A549 (cell line): ENCODE measurements around the gene SYK. TPM values are rescaled to one million over a fixed set of nuclear protein-coding genes. Genes with fewer than 3 reads are reported as not detected.
A peak's percentile ranks its signal among the peaks of the same experiment; 100 is the strongest.

Source experiments
- ATAC-seq, 2 experiments: fragments of 200-7000 bp in 1 of 2; fragments of >200 bp in 1 of 2; cut with Nextera tagmentation in 1 of 2; cut with Tn5 transposase in 1 of 2; 3 replicates each; pipeline versions ENCODE4 v1.8.0 to v1.9.1; 2018 to 2020; ENCODE audit warnings: mild to moderate bottlenecking in 1 of 2, moderate library complexity in 1 of 2
- CTCF ChIA-PET: fragments of 300-600 bp; sonication (Branson Sonifier 250); formaldehyde crosslinking; extraction: SDS; loops from one replicate; lab custom pipeline; 2021; ENCODE audit warnings: antibody characterized with exemption, inconsistent platforms; lab: Yijun Ruan, JAX
- POLR2A ChIA-PET: fragments of 350-600 bp; formaldehyde crosslinking; extraction: SDS; loops from one replicate; lab custom pipeline; 2021; ENCODE audit warnings: antibody characterized with exemption, inconsistent platforms; lab: Yijun Ruan, JAX
- DNase-seq, 2 experiments: peaks; one replicate each; pipeline versions ENCODE4 v3.0.0 to v3.0.0-alpha.2; 2011 to 2016; ENCODE audit warnings: low read depth in 1 of 2, low spot score in 1 of 2
- FAIRE-seq: peaks from 2 replicates; lab custom pipeline; 2011; peaks lifted over from hg19 to GRCh38; lab: Jason Lieb, UNC
- H3K27ac ChIP-seq, 2 experiments: fragments of >200 bp; sonication (Bioruptor Twin); formaldehyde crosslinking; 3 replicates each; pipeline ENCODE4 v1.5.1; 2016 to 2017
- H3K4me1 ChIP-seq: fragments of >200 bp; sonication (Bioruptor Twin); formaldehyde crosslinking; 3 replicates; pipeline ENCODE4 v1.6.1; 2016
- H3K4me2 ChIP-seq: fragments of >200 bp; sonication (Bioruptor Twin); formaldehyde crosslinking; 3 replicates; pipeline ENCODE4 v1.6.1; 2016
- H3K4me3 ChIP-seq: fragments of >200 bp; sonication (Bioruptor Twin); formaldehyde crosslinking; 3 replicates; pipeline ENCODE4 v1.5.1; 2016
- H3K9me3 ChIP-seq: fragments of >200 bp; sonication (Bioruptor Twin); formaldehyde crosslinking; 3 replicates; pipeline ENCODE4 v1.6.1; 2016
- BCL3 ChIP-seq: fragments of >200 bp; sonication (Bioruptor Twin); formaldehyde crosslinking; IDR thresholded peaks from 3 replicates; pipeline ENCODE4 v1.6.1; 2016
- BHLHE40 ChIP-seq: IDR thresholded peaks from 2 replicates; pipeline ENCODE4 v1.6.1; 2012; ENCODE audit warnings: low read depth, low read length, inconsistent platforms
- CBX2 ChIP-seq: fragments of 200-600 bp; sonication (generic); IDR thresholded peaks from 2 replicates; pipeline ENCODE4 v1.6.1; 2016; ENCODE audit warnings: low read depth, mild to moderate bottlenecking, borderline replicate concordance
- CBX8 ChIP-seq: fragments of 200-600 bp; sonication (generic); IDR thresholded peaks from 2 replicates; pipeline ENCODE4 v1.6.1; 2016
- CEBPB ChIP-seq, 2 experiments: fragments of >200 bp in 1 of 2; sonication (Bioruptor Twin) in 1 of 2; formaldehyde crosslinking in 1 of 2; IDR thresholded peaks; 2 replicates each; pipeline ENCODE4 v1.6.1; 2012 to 2016
- CHD2 ChIP-seq: fragments of 150-350 bp; IDR thresholded peaks from 2 replicates; pipeline ENCODE4 v1.6.1; 2014; ENCODE audit warnings: low read length; ENCODE audit not compliant: partially characterized antibody
- EHMT2 ChIP-seq: fragments of 200-600 bp; sonication (generic); IDR thresholded peaks from 2 replicates; pipeline ENCODE4 v1.6.1; 2016; ENCODE audit warnings: antibody characterized with exemption, low read depth, mild to moderate bottlenecking, moderate library complexity
- FOSB ChIP-seq: fragments of 250-450 bp; sonication (Bioruptor Pico); IDR thresholded peaks from 2 replicates; pipeline ENCODE4 v1.5.0; 2020; ENCODE audit warnings: mild to moderate bottlenecking, moderate library complexity
- HOXB13 ChIP-seq: fragments of 250-450 bp; sonication (Bioruptor Pico); IDR thresholded peaks from 2 replicates; pipeline ENCODE4 v1.5.0; 2020; ENCODE audit warnings: low read depth, mild to moderate bottlenecking, moderate library complexity
- HOXB5 ChIP-seq: fragments of 250-450 bp; sonication (Bioruptor Pico); IDR thresholded peaks from 2 replicates; pipeline ENCODE4 v1.5.0; 2020; ENCODE audit warnings: mild to moderate bottlenecking, moderate library complexity
- KDM5A ChIP-seq: fragments of 200-600 bp; sonication (generic); IDR thresholded peaks from 2 replicates; pipeline ENCODE4 v1.6.1; 2016; ENCODE audit warnings: antibody characterized with exemption, mild to moderate bottlenecking
- MAFK ChIP-seq: fragments of 450-650 bp; IDR thresholded peaks from 2 replicates; pipeline ENCODE4 v1.6.1; 2014; ENCODE audit not compliant: partially characterized antibody
- MAZ ChIP-seq: fragments of 150-350 bp; IDR thresholded peaks from 2 replicates; pipeline ENCODE4 v1.6.1; 2014; ENCODE audit warnings: antibody characterized with exemption, low read depth, low read length, borderline replicate concordance
- NR3C1 ChIP-seq: fragments of >200 bp; sonication (Bioruptor Twin); formaldehyde crosslinking; IDR thresholded peaks from 3 replicates; pipeline ENCODE4 v1.6.1; 2017
- POLR2A ChIP-seq: IDR thresholded peaks from 2 replicates; pipeline ENCODE4 v1.6.1; 2012; ENCODE audit warnings: mild to moderate bottlenecking, low read length
- POLR2AphosphoS2 ChIP-seq: conservative IDR thresholded peaks from 2 replicates; pipeline ENCODE4 v1.6.1; 2012; ENCODE audit warnings: low read length, improper control_type of control experiment, inconsistent platforms
- RCOR1 ChIP-seq: fragments of 150-350 bp; IDR thresholded peaks from 2 replicates; pipeline ENCODE4 v1.6.1; 2014; ENCODE audit warnings: antibody characterized with exemption, low read length, low read depth
- RNF2 ChIP-seq: fragments of 200-600 bp; sonication (generic); IDR thresholded peaks from 2 replicates; pipeline ENCODE4 v1.6.1; 2016; ENCODE audit warnings: low read depth, mild to moderate bottlenecking, antibody characterized with exemption, moderate library complexity, borderline replicate concordance
- SMC3 ChIP-seq: fragments of >200 bp; sonication (Bioruptor Twin); formaldehyde crosslinking; IDR thresholded peaks from 3 replicates; pipeline ENCODE4 v1.6.1; 2018; ENCODE audit warnings: inconsistent platforms
- SREBF2 ChIP-seq: fragments of 450-650 bp; IDR thresholded peaks from 2 replicates; pipeline ENCODE4 v1.6.1; 2014; ENCODE audit warnings: mild to moderate bottlenecking, moderate library complexity
- ZFP36 ChIP-seq: fragments of 450-650 bp; IDR thresholded peaks from 2 replicates; pipeline ENCODE4 v1.6.1; 2014; ENCODE audit warnings: borderline replicate concordance; ENCODE audit not compliant: partially characterized antibody
- ZSCAN20 ChIP-seq: fragments of 250-450 bp; sonication (Bioruptor Pico); IDR thresholded peaks from 2 replicates; pipeline ENCODE4 v1.8.0; 2022; ENCODE audit warnings: mild to moderate bottlenecking, moderate library complexity
- WGBS: methylation state at CpG from one replicate; pipeline ENCODE4 v1.1.6; 2017; ENCODE audit errors: missing lambda C conversion rate; 5-methylcytosine and 5-hydroxymethylcytosine counted together
- polyA plus RNA-seq, 4 experiments: library from polyadenylated mRNA; depleted of rRNA in 3 of 4; stranded (reverse); fragments of >200 nt; fragmentation: RNase III in 1 of 4; extraction: RNeasy Plus Mini Kit Qiagen cat#74134 plus additional on column Dnase treatment in 1 of 4; gene quantifications; 2 replicates in 3 of 4; 3 replicates in 1 of 4; pipeline ENCODE4 v1.2.3, GENCODE V29; 2011 to 2017
- TF ChIP-seq, protein P1 (sequence below): IDR thresholded peaks from 2 replicates; pipeline ENCODE4 v1.6.1; 2012
- TF ChIP-seq, protein P2 (sequence below): fragments of 250-450 bp; sonication (Bioruptor Pico); IDR thresholded peaks from 2 replicates; pipeline ENCODE4 v1.5.0; 2020; ENCODE audit warnings: low read depth, mild to moderate bottlenecking, moderate library complexity
- TF ChIP-seq, protein P3 (sequence below): IDR thresholded peaks from 2 replicates; pipeline ENCODE4 v1.6.1; 2012; ENCODE audit warnings: low read depth, borderline replicate concordance
- TF ChIP-seq, protein P4 (sequence below): fragments of 200-600 bp; sonication (generic); IDR thresholded peaks from 2 replicates; pipeline ENCODE4 v1.6.1; 2016; ENCODE audit warnings: antibody characterized with exemption, mild to moderate bottlenecking, moderate library complexity

The SYK gene
- polyA plus RNA-seq, 2 of the 4 experiments (the other 2 are of a cell fraction): 0.01 to 0.03 TPM

DNA sequence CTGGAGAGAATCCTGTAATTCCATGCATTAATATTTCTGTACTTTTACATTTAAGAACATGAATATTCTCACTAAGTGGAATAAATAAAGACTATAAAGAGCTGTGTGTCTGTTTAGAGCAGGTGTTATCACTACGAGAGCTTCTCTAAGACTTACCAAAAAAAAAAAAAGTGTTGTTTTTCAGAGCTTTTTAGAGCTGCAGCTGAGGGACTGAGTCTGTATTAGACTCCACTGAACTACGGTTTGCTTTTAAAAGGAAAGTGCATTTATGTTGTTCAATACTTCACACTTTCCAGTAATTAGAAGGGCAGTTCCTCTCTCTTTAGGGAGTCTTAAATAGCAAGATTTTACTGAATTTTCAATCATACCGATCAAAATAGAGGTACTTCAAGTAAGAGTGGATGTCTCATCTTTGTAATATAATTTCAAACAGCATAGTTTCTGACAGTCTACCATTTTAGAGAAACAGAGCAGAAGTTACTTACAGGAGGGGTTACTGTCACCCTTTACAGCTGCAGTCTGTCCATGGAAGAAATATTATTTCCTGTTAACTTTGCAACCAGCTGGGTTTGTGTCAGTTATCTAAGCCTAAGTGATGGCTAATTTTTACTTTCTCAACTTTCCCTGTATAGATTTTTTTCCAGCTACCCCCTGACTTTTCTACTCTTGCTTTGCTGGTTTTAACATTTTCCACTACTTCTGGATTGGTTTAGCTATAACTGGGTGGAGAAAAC, 2.4 kb downstream of the SYK start:
- CTCF ChIA-PET: no interaction called here
- POLR2A ChIA-PET: no interaction called here
- no peak overlapping the region for H3K4me3 ChIP-seq
- TF ChIP-seq EHMT2: no peak
- TF ChIP-seq CHD2: no peak
- TF ChIP-seq CBX2: no peak
- no peak for TF ChIP-seq CEBPB (IDR thresholded peaks at IDR 0.05)
- TF ChIP-seq KDM5A: no peak
- no peak for TF ChIP-seq SMC3
- no peak for TF ChIP-seq MAZ
- TF ChIP-seq RCOR1: no peak
- TF ChIP-seq, protein P1, sequence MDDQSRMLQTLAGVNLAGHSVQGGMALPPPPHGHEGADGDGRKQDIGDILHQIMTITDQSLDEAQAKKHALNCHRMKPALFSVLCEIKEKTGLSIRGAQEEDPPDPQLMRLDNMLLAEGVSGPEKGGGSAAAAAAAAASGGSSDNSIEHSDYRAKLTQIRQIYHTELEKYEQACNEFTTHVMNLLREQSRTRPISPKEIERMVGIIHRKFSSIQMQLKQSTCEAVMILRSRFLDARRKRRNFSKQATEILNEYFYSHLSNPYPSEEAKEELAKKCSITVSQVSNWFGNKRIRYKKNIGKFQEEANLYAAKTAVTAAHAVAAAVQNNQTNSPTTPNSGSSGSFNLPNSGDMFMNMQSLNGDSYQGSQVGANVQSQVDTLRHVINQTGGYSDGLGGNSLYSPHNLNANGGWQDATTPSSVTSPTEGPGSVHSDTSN: no peak
- TF ChIP-seq, protein P2, sequence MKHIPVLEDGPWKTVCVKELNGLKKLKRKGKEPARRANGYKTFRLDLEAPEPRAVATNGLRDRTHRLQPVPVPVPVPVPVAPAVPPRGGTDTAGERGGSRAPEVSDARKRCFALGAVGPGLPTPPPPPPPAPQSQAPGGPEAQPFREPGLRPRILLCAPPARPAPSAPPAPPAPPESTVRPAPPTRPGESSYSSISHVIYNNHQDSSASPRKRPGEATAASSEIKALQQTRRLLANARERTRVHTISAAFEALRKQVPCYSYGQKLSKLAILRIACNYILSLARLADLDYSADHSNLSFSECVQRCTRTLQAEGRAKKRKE (CRISPR knock-in tag): no peak
- TF ChIP-seq POLR2AphosphoS2: no peak
- no peak for TF ChIP-seq CBX8
- TF ChIP-seq, protein P3, sequence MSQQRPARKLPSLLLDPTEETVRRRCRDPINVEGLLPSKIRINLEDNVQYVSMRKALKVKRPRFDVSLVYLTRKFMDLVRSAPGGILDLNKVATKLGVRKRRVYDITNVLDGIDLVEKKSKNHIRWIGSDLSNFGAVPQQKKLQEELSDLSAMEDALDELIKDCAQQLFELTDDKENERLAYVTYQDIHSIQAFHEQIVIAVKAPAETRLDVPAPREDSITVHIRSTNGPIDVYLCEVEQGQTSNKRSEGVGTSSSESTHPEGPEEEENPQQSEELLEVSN: no peak
- no peak for TF ChIP-seq FOSB (CRISPR knock-in tag)
- TF ChIP-seq RNF2: no peak
- TF ChIP-seq POLR2A: no peak
- no peak for TF ChIP-seq NR3C1
- TF ChIP-seq, protein P4, sequence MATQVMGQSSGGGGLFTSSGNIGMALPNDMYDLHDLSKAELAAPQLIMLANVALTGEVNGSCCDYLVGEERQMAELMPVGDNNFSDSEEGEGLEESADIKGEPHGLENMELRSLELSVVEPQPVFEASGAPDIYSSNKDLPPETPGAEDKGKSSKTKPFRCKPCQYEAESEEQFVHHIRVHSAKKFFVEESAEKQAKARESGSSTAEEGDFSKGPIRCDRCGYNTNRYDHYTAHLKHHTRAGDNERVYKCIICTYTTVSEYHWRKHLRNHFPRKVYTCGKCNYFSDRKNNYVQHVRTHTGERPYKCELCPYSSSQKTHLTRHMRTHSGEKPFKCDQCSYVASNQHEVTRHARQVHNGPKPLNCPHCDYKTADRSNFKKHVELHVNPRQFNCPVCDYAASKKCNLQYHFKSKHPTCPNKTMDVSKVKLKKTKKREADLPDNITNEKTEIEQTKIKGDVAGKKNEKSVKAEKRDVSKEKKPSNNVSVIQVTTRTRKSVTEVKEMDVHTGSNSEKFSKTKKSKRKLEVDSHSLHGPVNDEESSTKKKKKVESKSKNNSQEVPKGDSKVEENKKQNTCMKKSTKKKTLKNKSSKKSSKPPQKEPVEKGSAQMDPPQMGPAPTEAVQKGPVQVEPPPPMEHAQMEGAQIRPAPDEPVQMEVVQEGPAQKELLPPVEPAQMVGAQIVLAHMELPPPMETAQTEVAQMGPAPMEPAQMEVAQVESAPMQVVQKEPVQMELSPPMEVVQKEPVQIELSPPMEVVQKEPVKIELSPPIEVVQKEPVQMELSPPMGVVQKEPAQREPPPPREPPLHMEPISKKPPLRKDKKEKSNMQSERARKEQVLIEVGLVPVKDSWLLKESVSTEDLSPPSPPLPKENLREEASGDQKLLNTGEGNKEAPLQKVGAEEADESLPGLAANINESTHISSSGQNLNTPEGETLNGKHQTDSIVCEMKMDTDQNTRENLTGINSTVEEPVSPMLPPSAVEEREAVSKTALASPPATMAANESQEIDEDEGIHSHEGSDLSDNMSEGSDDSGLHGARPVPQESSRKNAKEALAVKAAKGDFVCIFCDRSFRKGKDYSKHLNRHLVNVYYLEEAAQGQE: no peak
- ATAC-seq: no peak
- H3K9me3 ChIP-seq: no peaks in the 10 kb centered on the region; the same call in 2 of the 3 replicates
- peaks cover 5% of the 10 kb centered on the region; the same call in 1 of the 3 replicates for H3K4me1 ChIP-seq
- no peak overlapping the region for H3K4me2 ChIP-seq
- no peak for DNase-seq
- no peak overlapping the region for H3K27ac ChIP-seq
- 52% methylated on average over 3 of the region's 3 CpGs for WGBS
- no peak for FAIRE-seq

DNA sequence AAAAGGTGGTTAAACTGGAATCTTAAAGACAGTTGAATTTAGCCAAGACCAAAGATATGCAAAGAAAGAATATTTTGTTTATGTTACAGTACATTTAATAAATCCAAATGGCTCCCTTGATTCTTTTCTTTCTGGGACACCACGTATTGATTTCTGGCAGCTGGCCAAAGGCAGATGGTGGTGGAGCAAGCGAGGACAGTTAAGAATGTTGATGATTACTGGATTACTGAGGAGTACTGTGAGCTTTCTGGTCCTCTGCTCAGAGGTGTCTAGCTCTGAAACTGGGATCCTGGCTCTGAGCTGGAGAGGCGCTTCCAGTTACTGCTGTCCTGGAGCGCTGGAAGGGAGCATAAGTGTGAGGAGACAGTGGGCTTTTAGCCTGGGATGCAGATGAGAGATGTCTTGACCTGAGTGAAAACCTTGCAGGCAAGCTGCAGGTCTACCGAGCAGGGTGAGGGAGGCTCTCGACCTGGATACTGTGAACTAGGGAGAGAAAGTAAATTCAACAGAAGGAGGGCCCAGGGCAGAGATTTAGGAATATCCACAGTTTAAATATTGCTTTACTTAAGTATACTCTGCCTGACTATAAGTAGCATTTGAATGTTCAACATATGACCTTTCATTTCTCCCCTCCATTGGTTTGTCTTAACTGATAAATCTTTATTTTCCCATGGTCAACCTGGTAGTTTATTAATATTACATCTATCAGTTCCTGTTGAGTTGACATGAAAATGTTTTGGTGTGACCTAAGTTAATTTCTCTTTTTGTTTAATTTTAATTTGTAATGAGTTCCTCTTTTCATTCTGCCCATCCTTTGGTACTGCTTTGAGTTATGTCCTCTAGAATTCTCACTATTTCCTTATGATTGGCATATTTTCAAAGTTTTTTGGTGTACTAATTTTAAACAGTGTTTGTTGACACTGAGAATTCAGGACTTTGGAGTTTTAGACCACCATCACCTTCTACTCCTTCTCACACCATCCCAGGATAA, 3.7 kb downstream of the SYK start:
- ChIA-PET CTCF (no interaction called here), POLR2A (no interaction called here)
- ATAC-seq: no peak
- no peak for TF ChIP-seq BHLHE40
- TF ChIP-seq, protein P1: no peak
- TF ChIP-seq SREBF2: no peak
- TF ChIP-seq HOXB5 (CRISPR knock-in tag): no peak
- no peak for TF ChIP-seq KDM5A
- no peak for TF ChIP-seq BCL3
- no peak for TF ChIP-seq ZFP36
- no peak for TF ChIP-seq MAFK
- TF ChIP-seq HOXB13: no peak
- TF ChIP-seq ZSCAN20 (CRISPR knock-in tag): no peak
- no peak for TF ChIP-seq RNF2
- Histone ChIP-seq H3K4me3 (no peak overlapping the region), H3K4me1 (peaks cover 5% of the 10 kb centered on the region; the same call in 1 of the 3 replicates), H3K9me3 (no peaks in the 10 kb centered on the region; the same call in 2 of the 3 replicates), H3K4me2 (no peak overlapping the region), H3K27ac (no peak overlapping the region)
- DNase-seq: no peak
- 43% methylated on average over 6 of the region's 6 CpGs for WGBS
- peak; percentile 23 for FAIRE-seq
